ENCODE measurements around the gene LZTFL1.

The LZTFL1 gene

GRCh38 chr3:45841420-45841756 is 531 bp downstream of the LZTFL1 start:
- no peak for TF ChIP-seq CTCF (IDR thresholded peaks at IDR 0.05; ENCODE audit: low read depth, low read length, poor library complexity, severe bottlenecking)
- TF ChIP-seq EZH2phosphoT487 (IDR thresholded peaks at IDR 0.05; ENCODE audit: borderline replicate concordance, low read length): no peak
- no peaks in the 10 kb centered on the region for H4K20me1 ChIP-seq (ENCODE audit: control insufficient read depth, insufficient read depth, low read depth, low read length)

GRCh38 chr3:45838466-45838865 is 3.5 kb downstream of the LZTFL1 start:
- Histone ChIP-seq H4K20me1 (ENCODE audit: control insufficient read depth, insufficient read depth, low read depth, low read length) (no peaks in the 10 kb centered on the region), H3K9me3 (ENCODE audit: control insufficient read depth, insufficient read depth, low read length) (peaks cover 7% of the 10 kb centered on the region; the same call in 1 of the 2 replicates), H3K36me3 (ENCODE audit: control insufficient read depth, low read length) (no peaks in the 10 kb centered on the region), H3K4me2 (ENCODE audit: low read length) (no peak overlapping the region), H3K9me2 (replicated peaks; ENCODE audit: control insufficient read depth, low read length) (no peaks in the 10 kb centered on the region), H3K4me1 (ENCODE audit: control insufficient read depth, low read length) (peaks cover 10% of the 10 kb centered on the region), H3F3A (ENCODE audit: control insufficient read depth, insufficient read depth) (no peaks in the 10 kb centered on the region), H3K4me3 (ENCODE audit: low read length) (no peak overlapping the region), H3K27ac (ENCODE audit: low read depth, low read length) (no peak overlapping the region), H3K27me3 (ENCODE audit: control insufficient read depth, low read length) (no peaks in the 10 kb centered on the region), H3K79me2 (ENCODE audit: control insufficient read depth, low read length) (no peaks in the 10 kb centered on the region)
- TF ChIP-seq CTCF (IDR thresholded peaks at IDR 0.05; ENCODE audit: low read depth, low read length, poor library complexity, severe bottlenecking): no peak

More at GRCh38 chr3:45841420-45841756, 531 bp downstream of the LZTFL1 start:
- no peaks in the 10 kb centered on the region; the same call in 1 of the 2 replicates for H3K27me3 ChIP-seq (ENCODE audit: control insufficient read depth, low read length)
- no peaks in the 10 kb centered on the region for H3K79me2 ChIP-seq (ENCODE audit: control insufficient read depth, low read length)
- peak overlapping the region; percentile 75 for H3K4me2 ChIP-seq (ENCODE audit: low read length)
- peaks cover 10% of the 10 kb centered on the region for H3K4me1 ChIP-seq (ENCODE audit: control insufficient read depth, low read length)
- H3K36me3 ChIP-seq (ENCODE audit: control insufficient read depth, low read length): no peaks in the 10 kb centered on the region
- peaks cover 7% of the 10 kb centered on the region; the same call in 1 of the 2 replicates for H3K9me3 ChIP-seq (ENCODE audit: control insufficient read depth, insufficient read depth, low read length)
- H3K9me2 ChIP-seq (replicated peaks; ENCODE audit: control insufficient read depth, low read length): no peaks in the 10 kb centered on the region
- no peak overlapping the region for H3K27ac ChIP-seq (ENCODE audit: low read depth, low read length)
- no peaks in the 10 kb centered on the region for H3F3A ChIP-seq (ENCODE audit: control insufficient read depth, insufficient read depth)
- H3K4me3 ChIP-seq (ENCODE audit: low read length): peak overlapping the region; percentile 84

DNA sequence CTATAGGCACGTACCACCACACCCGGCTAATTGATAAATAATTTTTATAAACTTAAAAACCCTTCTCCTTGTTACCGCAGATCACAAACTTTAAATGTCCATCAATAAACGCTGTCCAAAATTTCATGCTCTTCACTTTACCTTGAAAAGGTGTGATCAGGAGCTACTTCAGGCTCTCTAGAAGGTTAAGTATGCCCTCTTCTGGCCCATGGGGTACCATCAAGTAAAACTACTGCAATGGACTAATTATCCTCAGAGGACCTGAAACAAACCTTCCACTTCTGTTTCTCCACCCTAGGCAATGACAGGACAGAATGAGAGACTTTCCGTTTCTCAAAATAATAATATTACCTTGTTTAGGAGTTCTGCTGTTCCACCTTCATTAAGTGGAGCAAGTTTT is 9.2 kb downstream of the LZTFL1 start:
- H3K4me1 ChIP-seq (ENCODE audit: control insufficient read depth, low read length): no peaks in the 10 kb centered on the region
- no peaks in the 10 kb centered on the region for H3K9me3 ChIP-seq (ENCODE audit: control insufficient read depth, insufficient read depth, low read length)
- no peaks in the 10 kb centered on the region for H3F3A ChIP-seq (ENCODE audit: control insufficient read depth, insufficient read depth)
- H4K20me1 ChIP-seq (ENCODE audit: control insufficient read depth, insufficient read depth, low read depth, low read length): no peaks in the 10 kb centered on the region
- H3K36me3 ChIP-seq (ENCODE audit: control insufficient read depth, low read length): no peaks in the 10 kb centered on the region
- no peak overlapping the region for H3K4me3 ChIP-seq (ENCODE audit: low read length)
- H3K9me2 ChIP-seq (replicated peaks; ENCODE audit: control insufficient read depth, low read length): no peaks in the 10 kb centered on the region
- H3K79me2 ChIP-seq (ENCODE audit: control insufficient read depth, low read length): no peaks in the 10 kb centered on the region
- H3K4me2 ChIP-seq (ENCODE audit: low read length): no peak overlapping the region
- no peak overlapping the region for H3K27ac ChIP-seq (ENCODE audit: low read depth, low read length)
- H3K27me3 ChIP-seq (ENCODE audit: control insufficient read depth, low read length): no peaks in the 10 kb centered on the region
- no peak for TF ChIP-seq EZH2phosphoT487 (IDR thresholded peaks at IDR 0.05; ENCODE audit: borderline replicate concordance, low read length)
- peak; percentile 12 for TF ChIP-seq CTCF (IDR thresholded peaks at IDR 0.05; ENCODE audit: low read depth, low read length, poor library complexity, severe bottlenecking)

DNA sequence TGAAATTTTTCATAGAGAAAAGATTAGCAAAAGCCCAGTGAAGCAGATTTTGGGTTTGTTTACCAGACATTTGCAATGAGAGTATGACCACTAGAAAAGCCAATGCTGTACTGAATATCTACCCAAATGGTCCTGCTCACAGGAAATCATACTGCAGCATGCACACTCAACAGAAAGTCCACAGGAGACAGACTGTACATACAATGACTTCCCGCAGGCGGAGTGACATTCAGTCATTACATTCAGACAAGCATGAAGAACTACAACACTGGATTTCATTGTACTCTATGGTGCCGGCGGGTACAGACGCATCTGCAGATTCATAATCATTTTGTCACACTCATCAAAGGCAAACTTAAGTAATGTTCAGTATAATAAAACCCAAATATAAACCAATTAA is 11.8 kb downstream of the LZTFL1 start:
- no peaks in the 10 kb centered on the region for H3F3A ChIP-seq (ENCODE audit: control insufficient read depth, insufficient read depth)
- TF ChIP-seq CTCF (IDR thresholded peaks at IDR 0.05; ENCODE audit: low read depth, low read length, poor library complexity, severe bottlenecking): no peak
- TF ChIP-seq EZH2phosphoT487 (IDR thresholded peaks at IDR 0.05; ENCODE audit: borderline replicate concordance, low read length): no peak
- H3K9me2 ChIP-seq (replicated peaks; ENCODE audit: control insufficient read depth, low read length): no peaks in the 10 kb centered on the region
- no peak overlapping the region for H3K27ac ChIP-seq (ENCODE audit: low read depth, low read length)
- no peaks in the 10 kb centered on the region for H3K27me3 ChIP-seq (ENCODE audit: control insufficient read depth, low read length)
- no peak overlapping the region for H3K4me2 ChIP-seq (ENCODE audit: low read length)
- H3K9me3 ChIP-seq (ENCODE audit: control insufficient read depth, insufficient read depth, low read length): no peaks in the 10 kb centered on the region
- H3K4me1 ChIP-seq (ENCODE audit: control insufficient read depth, low read length): no peaks in the 10 kb centered on the region
- H3K4me3 ChIP-seq (ENCODE audit: low read length): no peak overlapping the region
- H3K79me2 ChIP-seq (ENCODE audit: control insufficient read depth, low read length): no peaks in the 10 kb centered on the region
- H4K20me1 ChIP-seq (ENCODE audit: control insufficient read depth, insufficient read depth, low read depth, low read length): no peaks in the 10 kb centered on the region
- no peaks in the 10 kb centered on the region for H3K36me3 ChIP-seq (ENCODE audit: control insufficient read depth, low read length)

All from DOHH2 (cell line).